Neural progenitor cell (in vitro differentiated cells): ENCODE data around the gene KATNAL1.

ENCODE experiments used
- CTCF ChIP-seq: fragments of 200-600 bp; sonication (generic); IDR thresholded peaks from 2 replicates; pipeline ENCODE4 v1.5.1; 2017; ENCODE audit warnings: antibody characterized with exemption, mild to moderate bottlenecking
- EZH2phosphoT487 ChIP-seq: fragments of 200-600 bp; sonication (generic); IDR thresholded peaks from 2 replicates; pipeline ENCODE4 v1.6.1; 2017; ENCODE audit warnings: antibody characterized with exemption

DNA sequence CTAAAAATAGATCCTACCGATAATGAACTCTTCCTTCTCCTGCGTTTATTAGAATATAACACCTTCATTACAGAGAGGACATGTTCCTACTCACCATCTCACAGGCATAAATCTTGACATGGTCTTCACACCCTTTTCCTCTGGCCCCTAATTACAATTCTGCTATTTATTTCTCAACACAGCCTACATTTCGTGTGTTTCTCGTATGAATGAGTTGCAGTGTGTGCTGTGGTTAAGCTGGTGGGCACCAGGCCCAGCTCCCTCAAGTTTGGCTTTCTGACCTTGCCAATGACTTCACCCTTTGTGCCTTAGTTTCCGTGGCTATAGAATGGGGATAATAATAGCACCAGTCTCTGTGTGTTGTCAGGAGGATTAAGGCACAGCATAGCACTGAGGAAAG, 12.3 kb upstream of the KATNAL1 start:
- TF ChIP-seq CTCF: no peak
- TF ChIP-seq EZH2phosphoT487: no peak
